Ovary (tissue), 9 donors: ENCODE results near the gene STIM1. TPM values are rescaled to one million over a fixed set of nuclear protein-coding genes. Genes with fewer than 3 reads are reported as not detected.

Experiments used
- DNase-seq, 5 donors: peaks; one replicate each; pipeline ENCODE4 v3.0.0-alpha.2; 2019 to 2020
- H3K27ac ChIP-seq, 2 donors: fragments of 200-600 bp; one replicate each; pipeline versions ENCODE4 v1.5.1 to v1.8.0; 2019 to 2022
- H3K27me3 ChIP-seq: fragments of 200-600 bp; one replicate; pipeline ENCODE4 v1.8.0; 2022
- H3K36me3 ChIP-seq: fragments of 200-600 bp; sonication (generic); one replicate; pipeline ENCODE4 v1.5.1; 2019
- H3K4me1 ChIP-seq: one replicate; pipeline ENCODE4 v1.8.1; 2013; ENCODE audit warnings: mild to moderate bottlenecking, moderate library complexity; ENCODE audit not compliant: insufficient read depth
- H3K4me3 ChIP-seq: fragments of 200-600 bp; sonication (generic); one replicate; pipeline ENCODE4 v1.5.1; 2017
- H3K9me3 ChIP-seq, 2 donors: fragments of 200-600 bp in 1 of 2; sonication (generic) in 1 of 2; one replicate each; pipeline versions ENCODE4 v1.5.1 to v1.8.1; 2013 to 2019; ENCODE audit warnings: mild to moderate bottlenecking in 1 of 2, moderate library complexity in 1 of 2
- EP300 ChIP-seq: sonication (generic); formaldehyde crosslinking; IDR thresholded peaks from one replicate; pipeline ENCODE4 v1.6.1; 2017; ENCODE audit warnings: antibody characterized with exemption
- POLR2A ChIP-seq: fragments of 450-650 bp; IDR thresholded peaks from one replicate; pipeline ENCODE4 v1.6.1; 2017; ENCODE audit warnings: antibody characterized with exemption, mild to moderate bottlenecking, moderate library complexity
- WGBS, 3 donors: extraction: QIAGEN DNeasy Blood & Tissue Kit in 1 of 3; methylation state at CpG; one replicate each; pipeline versions ENCODE4 v1.1.5 to v1.1.7; 2013 to 2017; 5-methylcytosine and 5-hydroxymethylcytosine counted together
- intact Hi-C, 4 donors: fragments of 100-400 bp; cut with DNase I; formaldehyde crosslinking; loops; one replicate each; pipeline versions ENCODE4 v1.11.0 to v1.15.1; 2022 to 2023
- polyA plus RNA-seq, 2 donors: library from polyadenylated mRNA; stranded (reverse); fragments of 200-250 nt in 1 of 2; fragments of 350-450 nt in 1 of 2; fragmentation: Illumina TruSeq in 1 of 2; extraction: RNeasy Lipid Tissue Mini Kit (QIAGEN cat#74804) in 1 of 2; gene quantifications; one replicate each; pipeline ENCODE4 v1.2.3, GENCODE V29; 2013 to 2014
- total RNA-seq, 7 donors: library from RNA; depleted of rRNA in 2 of 7; stranded (reverse); fragments of >200 nt in 2 of 7; fragmentation: NEBNext Ultra II Directional in 3 of 7; extraction: Animal tissue kit (Norgen Biotek cat#: 25700) in 3 of 7; gene quantifications; one replicate each; pipeline versions ENCODE4 v1.1.0 to v1.2.4, GENCODE V29; 2016 to 2023
- TF ChIP-seq, protein P1 (sequence below), 3 donors: fragments of 450-650 bp in 2 of 3; fragments of 200-600 bp in 1 of 3; IDR thresholded peaks; one replicate each; pipeline versions ENCODE4 v1.5.1 to v1.8.0; 2016 to 2022; ENCODE audit warnings: antibody characterized with exemption in 3 of 3, mild to moderate bottlenecking in 1 of 3
- donor health status: DM: no; HTN: no; CAD: no; lungs with moderate emphysema.
- donor health status: DM: no; HTN: no; CAD: no.
- donor health status: Bipolar disorder and iron deficiency.
- donor health status: DM: yes; HTN: yes; CAD: no.
- donor health status: DM: no; HTN: no; CAD: no.
- donor health status: DM: yes; HTN: yes; CAD: no.

STIM1 gene
- total and polyA plus RNA-seq, 9 donors, result 26.1 to 75.2 (median 58.7) TPM

GRCh38 chr11:3890014-3890413 is 34.5 kb downstream of the STIM1 start:
- DNase-seq, result no peak
- intact Hi-C loops, result no loop called here
- no peak overlapping the region for H3K4me3 ChIP-seq
- peaks cover 10% of the 10 kb centered on the region for H3K4me1 ChIP-seq
- H3K36me3 ChIP-seq, result no peaks in the 10 kb centered on the region
- WGBS, 3 donors, result 88 to 99% (median 98%) methylated on average over 2 of the region's 2 CpGs
- TF ChIP-seq, protein P1, sequence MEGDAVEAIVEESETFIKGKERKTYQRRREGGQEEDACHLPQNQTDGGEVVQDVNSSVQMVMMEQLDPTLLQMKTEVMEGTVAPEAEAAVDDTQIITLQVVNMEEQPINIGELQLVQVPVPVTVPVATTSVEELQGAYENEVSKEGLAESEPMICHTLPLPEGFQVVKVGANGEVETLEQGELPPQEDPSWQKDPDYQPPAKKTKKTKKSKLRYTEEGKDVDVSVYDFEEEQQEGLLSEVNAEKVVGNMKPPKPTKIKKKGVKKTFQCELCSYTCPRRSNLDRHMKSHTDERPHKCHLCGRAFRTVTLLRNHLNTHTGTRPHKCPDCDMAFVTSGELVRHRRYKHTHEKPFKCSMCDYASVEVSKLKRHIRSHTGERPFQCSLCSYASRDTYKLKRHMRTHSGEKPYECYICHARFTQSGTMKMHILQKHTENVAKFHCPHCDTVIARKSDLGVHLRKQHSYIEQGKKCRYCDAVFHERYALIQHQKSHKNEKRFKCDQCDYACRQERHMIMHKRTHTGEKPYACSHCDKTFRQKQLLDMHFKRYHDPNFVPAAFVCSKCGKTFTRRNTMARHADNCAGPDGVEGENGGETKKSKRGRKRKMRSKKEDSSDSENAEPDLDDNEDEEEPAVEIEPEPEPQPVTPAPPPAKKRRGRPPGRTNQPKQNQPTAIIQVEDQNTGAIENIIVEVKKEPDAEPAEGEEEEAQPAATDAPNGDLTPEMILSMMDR (IDR thresholded peaks at IDR 0.05), result no peak
- TF ChIP-seq POLR2A (no peak), EP300 (no peak)
- no peaks in the 10 kb centered on the region for H3K9me3 ChIP-seq
- no peak overlapping the region for H3K27ac ChIP-seq
- H3K27me3 ChIP-seq, result no peaks in the 10 kb centered on the region

DNA sequence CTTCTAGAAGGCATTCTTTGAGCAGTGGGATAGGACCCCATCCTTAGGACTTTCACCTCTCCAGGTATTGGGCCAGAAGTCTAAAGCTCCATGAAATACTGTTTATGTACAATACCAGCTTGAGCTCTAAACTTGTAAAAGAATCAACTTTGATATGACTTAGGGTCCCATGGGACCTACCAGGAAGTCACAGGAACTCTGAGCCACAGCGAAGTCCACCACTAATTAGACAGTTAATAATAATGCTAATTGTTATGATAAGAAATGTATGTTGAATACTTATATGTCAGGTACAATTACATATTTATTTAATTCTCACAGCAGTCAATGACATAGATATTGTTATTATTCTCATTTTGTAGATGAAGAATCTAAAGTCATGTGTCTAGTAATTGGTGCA is 35.3 kb downstream of the STIM1 start:
- no peak overlapping the region for H3K27ac ChIP-seq
- TF ChIP-seq, protein P1 (IDR thresholded peaks at IDR 0.05), result no peak
- TF ChIP-seq POLR2A, result no peak
- TF ChIP-seq EP300, result no peak
- intact Hi-C loops, result no loop called here
- H3K36me3 ChIP-seq, result no peaks in the 10 kb centered on the region
- 81 to 90% (median 88%) methylated on average over 1 of the region's 1 CpG for WGBS, 3 donors
- H3K4me1 ChIP-seq, result peaks cover 8% of the 10 kb centered on the region
- no peaks in the 10 kb centered on the region for H3K9me3 ChIP-seq
- H3K4me3 ChIP-seq, result no peak overlapping the region
- no peaks in the 10 kb centered on the region for H3K27me3 ChIP-seq
- no peak for DNase-seq

DNA sequence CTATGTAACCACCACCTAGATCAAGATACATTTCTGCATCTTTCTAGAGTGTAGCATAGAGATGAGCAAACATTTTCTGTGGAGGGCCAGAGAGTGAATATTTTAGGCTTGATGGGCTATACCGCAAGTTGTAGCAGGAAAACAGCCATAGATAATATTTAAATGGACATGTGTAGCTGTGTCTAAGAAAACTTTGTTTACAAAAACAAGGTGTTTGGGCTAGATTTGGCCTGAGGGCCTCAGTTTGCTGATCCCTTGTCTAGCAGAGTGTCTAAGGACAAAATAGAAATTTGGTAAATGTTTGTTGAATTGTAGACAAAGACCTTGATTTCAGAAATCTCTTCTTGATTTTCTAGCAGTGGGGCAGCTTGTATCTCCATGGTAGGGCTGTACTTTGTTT is 36.3 kb downstream of the STIM1 start:
- Histone ChIP-seq H3K27ac (no peak overlapping the region), H3K27me3 (no peaks in the 10 kb centered on the region), H3K4me3 (no peak overlapping the region), H3K9me3 (no peaks in the 10 kb centered on the region), H3K4me1 (peaks cover 8% of the 10 kb centered on the region), H3K36me3 (no peaks in the 10 kb centered on the region)
- intact Hi-C loops, result no loop called here
- 75 to 95% (median 93%) methylated on average over 1 of the region's 1 CpG for WGBS, 3 donors
- TF ChIP-seq, protein P1 (IDR thresholded peaks at IDR 0.05), result no peak
- TF ChIP-seq POLR2A, result no peak
- TF ChIP-seq EP300, result no peak
- DNase-seq, result no peak

GRCh38 chr11:3892156-3892555 is 36.7 kb downstream of the STIM1 start:
- 93 to 99% (median 98%) methylated on average over 2 of the region's 2 CpGs for WGBS, 3 donors
- no peaks in the 10 kb centered on the region for H3K36me3 ChIP-seq
- H3K9me3 ChIP-seq, result no peaks in the 10 kb centered on the region
- H3K4me3 ChIP-seq, result no peak overlapping the region
- TF ChIP-seq, protein P1 (IDR thresholded peaks at IDR 0.05), result no peak
- TF ChIP-seq EP300 (no peak), POLR2A (no peak)
- H3K27me3 ChIP-seq, result no peaks in the 10 kb centered on the region
- no peak overlapping the region for H3K27ac ChIP-seq
- no peak for DNase-seq
- H3K4me1 ChIP-seq, result peaks cover 8% of the 10 kb centered on the region
- intact Hi-C loops, result no loop called here
